K562 treated with DMSO at 1 percent for 12 hours (cell line): Measurements from ENCODE around the gene ZNF140. TPM values are rescaled to one million over a fixed set of nuclear protein-coding genes. Genes with fewer than 3 reads are reported as not detected.

Source experiments
- total RNA-seq: library from RNA; unstranded; fragments of 300-600 nt; gene quantifications from 2 replicates; pipeline ENCODE4 v1.2.3, GENCODE V29; 2022; ENCODE audit not compliant: insufficient read depth

ZNF140 gene
- 2.3 and 7.4 TPM in 2 replicates for total RNA-seq

GRCh38 chr12:133080368-133081158 is at the start of gene ZNF140:
Gene ZNF140 (plus strand): TSS chr12:133080923. CDS start chr12:133081321, 398 bp downstream.

GRCh38 chr12:133037207-133038005 is 43.3 kb upstream of the ZNF140 start, which contains the start of gene ZNF84:
Gene ZNF84 (plus strand): TSS chr12:133037509. CDS start chr12:133041468, 3,959 bp downstream.

GRCh38 chr12:133130038-133130807 is 49.5 kb downstream of the ZNF140 start, which contains the start of the genes ZNF10 and ZNF891:
Gene ZNF10 (plus strand): TSS chr12:133130627. CDS start chr12:133144493, 13,866 bp downstream.
Gene ZNF891 (minus strand): TSS chr12:133130274. CDS start chr12:133121918, 8,356 bp downstream.

Other genes with a start within 250 kb of the ZNF140 start
- 21.5 and 34.6 TPM in 2 replicates for gene CHFR, start 193.3 kb upstream of the ZNF140 start, total RNA-seq
- 0.33 and 0.89 TPM in 2 replicates for gene ZNF605, start 124.6 kb upstream of the ZNF140 start, total RNA-seq
- 5.1 and 8.6 TPM in 2 replicates for gene ZNF26, start 94.6 kb upstream of the ZNF140 start, total RNA-seq
- gene ZNF84, start 43.4 kb upstream of the ZNF140 start, total RNA-seq: 4.6 and 14.5 TPM in 2 replicates
- gene ZNF891, start 49.4 kb downstream of the ZNF140 start, total RNA-seq: 0.79 TPM in 1 of 2 replicates, not detected in the other
- 0.85 and 7.1 TPM in 2 replicates for gene ZNF10, start 49.7 kb downstream of the ZNF140 start, total RNA-seq
- gene ZNF268, start 100.6 kb downstream of the ZNF140 start, total RNA-seq: 3.6 and 4.7 TPM in 2 replicates
- not detected in 2 replicates for gene ANHX, start 155.0 kb downstream of the ZNF140 start, total RNA-seq